GM23248 (cell line): ENCODE measurements around the gene SOWAHB. TPM values are rescaled to one million over a fixed set of nuclear protein-coding genes. Genes with fewer than 3 reads are reported as not detected.

ENCODE experiments used
- DNase-seq: peaks from one replicate; pipeline ENCODE4 v3.0.0-alpha.2; 2015
- H2AFZ ChIP-seq: fragments of 200-600 bp; sonication (generic); 2 replicates; pipeline ENCODE4 v1.6.1; 2016; ENCODE audit warnings: antibody characterized with exemption
- H3F3A ChIP-seq: fragments of 200-600 bp; sonication (generic); 2 replicates; pipeline ENCODE4 v1.6.1; 2016; ENCODE audit warnings: mild to moderate bottlenecking, antibody characterized with exemption, mixed run types; ENCODE audit not compliant: insufficient read depth
- H3K27ac ChIP-seq: fragments of 200-600 bp; sonication (generic); 2 replicates; pipeline ENCODE4 v1.5.1; 2016; ENCODE audit warnings: mild to moderate bottlenecking
- H3K27me3 ChIP-seq: fragments of 200-600 bp; sonication (generic); replicated peaks from 2 replicates; pipeline ENCODE4 v1.6.1; 2016; ENCODE audit warnings: mild to moderate bottlenecking; ENCODE audit not compliant: insufficient read depth
- H3K36me3 ChIP-seq: fragments of 200-600 bp; sonication (generic); 2 replicates; pipeline ENCODE4 v1.6.1; 2016; ENCODE audit warnings: low read depth, mild to moderate bottlenecking
- H3K4me1 ChIP-seq: fragments of 200-600 bp; sonication (generic); 2 replicates; pipeline ENCODE4 v1.6.1; 2016; ENCODE audit warnings: mild to moderate bottlenecking; ENCODE audit not compliant: insufficient read depth
- H3K4me2 ChIP-seq: fragments of 200-600 bp; sonication (generic); one replicate; pipeline ENCODE4 v1.6.1; 2016; ENCODE audit warnings: mild to moderate bottlenecking; ENCODE audit not compliant: unreplicated experiment
- H3K4me3 ChIP-seq: fragments of 200-600 bp; sonication (generic); 2 replicates; pipeline ENCODE4 v1.5.1; 2016; ENCODE audit warnings: mild to moderate bottlenecking
- H3K79me2 ChIP-seq: fragments of 200-600 bp; sonication (generic); 2 replicates; pipeline ENCODE4 v1.6.1; 2016; ENCODE audit warnings: mild to moderate bottlenecking; ENCODE audit not compliant: insufficient read depth
- H3K9ac ChIP-seq: fragments of 200-600 bp; sonication (generic); 2 replicates; pipeline ENCODE4 v1.6.1; 2016; ENCODE audit warnings: mild to moderate bottlenecking
- H3K9me2 ChIP-seq: fragments of 200-600 bp; sonication (generic); 2 replicates; pipeline ENCODE4 v1.6.1; 2016; ENCODE audit warnings: mixed run types, mild to moderate bottlenecking, moderate library complexity; ENCODE audit not compliant: insufficient read depth
- H3K9me3 ChIP-seq: fragments of 200-600 bp; sonication (generic); one replicate; pipeline ENCODE4 v1.6.1; 2017; ENCODE audit warnings: low read depth
- H4K20me1 ChIP-seq: fragments of 200-600 bp; sonication (generic); 2 replicates; pipeline ENCODE4 v1.6.0; 2016; ENCODE audit not compliant: insufficient read depth
- EZH2 ChIP-seq: fragments of 200-600 bp; sonication (generic); IDR thresholded peaks from 2 replicates; pipeline ENCODE4 v1.6.1; 2018; ENCODE audit warnings: antibody characterized with exemption, mild to moderate bottlenecking; ENCODE audit not compliant: insufficient read depth, poor library complexity, severe bottlenecking
- EZH2phosphoT487 ChIP-seq: fragments of 200-600 bp; sonication (generic); IDR thresholded peaks from 2 replicates; pipeline ENCODE4 v1.6.1; 2018; ENCODE audit warnings: antibody characterized with exemption, moderate library complexity, mild to moderate bottlenecking, low read depth; ENCODE audit not compliant: insufficient read depth
- WGBS, 2 experiments: methylation state at CpG; one replicate each; pipeline ENCODE4 v1.1.6; 2015 to 2017; ENCODE audit warnings: low lambda C conversion rate in 2 of 2, low coverage in 1 of 2; ENCODE audit errors: missing lambda C conversion rate in 2 of 2; 5-methylcytosine and 5-hydroxymethylcytosine counted together
- in situ Hi-C: fragments of 300-500 bp; cut with MboI; formaldehyde crosslinking; loops from 2 replicates; pipeline ENCODE4 v1.15.0; 2020
- polyA plus RNA-seq: library from polyadenylated mRNA; unstranded; fragments of >200 nt; fragmentation: Nextera tagmentation; extraction: Ambion mirVana; gene quantifications from 2 replicates; pipeline ENCODE4 v1.2.1, GENCODE V29; 2016
- total RNA-seq: library from RNA; depleted of rRNA; stranded (reverse); fragments of >200 nt; shearing (Covaris generic); gene quantifications from 2 replicates; pipeline ENCODE4 v1.2.3, GENCODE V29; 2014

The SOWAHB gene
- total and polyA plus RNA-seq, 2 experiments from 2014 or later: not detected

DNA sequence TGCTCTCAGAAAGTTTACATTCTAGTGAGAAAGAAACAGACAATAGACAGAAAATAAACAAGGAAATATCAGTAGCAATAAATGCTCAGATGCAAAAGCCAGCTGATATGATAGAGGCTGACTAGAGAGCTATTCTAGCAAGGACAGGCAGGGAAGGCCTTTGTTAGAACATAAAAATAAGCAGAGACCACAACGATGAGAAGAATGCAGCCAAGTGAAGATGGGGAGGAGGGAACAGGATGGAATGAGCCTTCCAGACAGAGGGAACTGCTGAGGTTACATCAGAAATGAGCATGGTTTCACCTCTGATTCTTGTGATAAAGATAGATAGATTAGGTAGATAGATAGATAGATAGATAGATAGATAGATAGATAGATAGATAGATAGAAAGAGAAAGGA, 7.6 kb upstream of the SOWAHB start:
- no peak overlapping the region for H3K4me2 ChIP-seq

DNA sequence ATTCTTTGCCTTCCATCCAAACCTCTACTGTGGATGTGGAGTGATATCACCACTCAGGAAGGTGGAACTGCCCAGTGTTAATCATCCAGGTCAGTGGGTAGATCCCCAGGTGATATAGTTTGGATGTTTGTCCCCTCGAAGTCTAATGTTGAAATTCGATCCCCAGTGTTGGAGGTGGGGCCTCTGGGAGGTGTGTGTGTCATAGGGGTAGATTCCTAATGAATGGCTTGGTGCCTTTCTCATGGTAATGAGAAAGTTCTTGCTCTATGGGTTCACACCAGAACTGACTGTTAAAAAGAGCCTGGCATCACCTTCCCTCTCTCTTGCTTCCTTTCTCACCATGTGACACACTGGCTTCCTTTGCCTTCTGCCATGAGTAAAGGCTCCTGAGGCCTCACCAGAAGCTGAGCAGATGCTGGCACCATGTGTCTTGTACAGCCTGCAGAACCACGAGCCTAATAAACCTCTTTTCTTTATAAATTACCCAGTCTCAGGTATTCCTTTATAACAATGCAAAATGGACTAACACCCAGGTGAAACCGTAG, 6.8 kb upstream of the SOWAHB start:
- Histone ChIP-seq H3K9ac (no peak overlapping the region), H3K36me3 (no peaks in the 10 kb centered on the region), H3K9me2 (no peaks in the 10 kb centered on the region), H3K27me3 (no peaks in the 10 kb centered on the region), H3F3A (no peaks in the 10 kb centered on the region), H3K27ac (no peak overlapping the region), H4K20me1 (no peaks in the 10 kb centered on the region), H3K4me1 (peaks cover 3% of the 10 kb centered on the region; the same call in 1 of the 2 replicates), H3K4me3 (no peak overlapping the region), H3K4me2 (no peak overlapping the region), H2AFZ (no peak overlapping the region), H3K79me2 (no peaks in the 10 kb centered on the region), H3K9me3 (no peaks in the 10 kb centered on the region)
- DNase-seq: no peak
- in situ Hi-C loops: no loop called here
- WGBS, 2 experiments: 73 to 74% methylated on average over 4 of the region's 4 CpGs
- TF ChIP-seq EZH2: no peak
- TF ChIP-seq EZH2phosphoT487: no peak

More for the DNA sequence above, 7.6 kb upstream of the SOWAHB start:
- in situ Hi-C loops: no loop called here
- Histone ChIP-seq H3K27ac (no peak overlapping the region), H3K9ac (no peak overlapping the region), H3K27me3 (no peaks in the 10 kb centered on the region), H3K4me3 (no peak overlapping the region), H4K20me1 (no peaks in the 10 kb centered on the region), H3F3A (no peaks in the 10 kb centered on the region), H3K4me1 (peaks cover 3% of the 10 kb centered on the region; the same call in 1 of the 2 replicates), H3K36me3 (no peaks in the 10 kb centered on the region), H3K79me2 (no peaks in the 10 kb centered on the region), H3K9me2 (no peaks in the 10 kb centered on the region), H3K9me3 (no peaks in the 10 kb centered on the region), H2AFZ (peak overlapping the region; percentile 37)
- no peak for TF ChIP-seq EZH2
- TF ChIP-seq EZH2phosphoT487: no peak
- DNase-seq: peak; percentile 47
- WGBS, 2 experiments: 54 to 63% methylated on average over 1 of the region's 1 CpG

DNA sequence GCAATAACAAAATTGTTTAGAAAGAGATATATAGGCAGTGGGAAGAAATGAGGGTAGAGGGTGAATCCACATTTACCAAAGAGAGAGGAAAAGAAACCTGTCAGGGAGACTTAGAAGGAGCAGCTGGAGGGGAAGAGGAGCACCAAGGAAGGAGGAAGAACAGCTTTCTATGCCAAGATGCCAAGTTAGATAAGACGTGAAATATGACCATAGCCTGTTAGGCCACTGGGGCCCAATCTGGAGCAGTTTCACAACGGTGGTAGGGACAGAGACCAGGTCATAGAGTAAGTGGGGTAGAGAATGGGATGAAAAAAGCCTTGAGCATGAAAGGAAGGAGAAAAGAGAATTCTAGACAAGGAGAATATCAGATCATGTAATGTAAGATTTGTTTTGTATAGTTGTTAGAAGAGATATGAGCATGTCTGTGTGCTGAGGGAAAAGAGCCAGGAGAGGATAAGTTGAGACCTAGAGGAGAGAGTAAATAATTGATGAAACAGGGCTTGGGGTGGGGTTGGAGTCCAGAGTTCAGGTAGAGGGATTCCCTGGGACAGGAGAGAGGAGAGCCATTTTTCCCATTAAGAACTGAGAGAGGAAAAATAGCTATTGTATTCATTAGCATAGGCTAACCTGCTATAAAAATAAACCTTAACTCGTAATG, 4.4 kb upstream of the SOWAHB start:
- 58% methylated on average over 3 of the region's 3 CpGs for WGBS, 2 experiments
- in situ Hi-C loops: no loop called here

DNA sequence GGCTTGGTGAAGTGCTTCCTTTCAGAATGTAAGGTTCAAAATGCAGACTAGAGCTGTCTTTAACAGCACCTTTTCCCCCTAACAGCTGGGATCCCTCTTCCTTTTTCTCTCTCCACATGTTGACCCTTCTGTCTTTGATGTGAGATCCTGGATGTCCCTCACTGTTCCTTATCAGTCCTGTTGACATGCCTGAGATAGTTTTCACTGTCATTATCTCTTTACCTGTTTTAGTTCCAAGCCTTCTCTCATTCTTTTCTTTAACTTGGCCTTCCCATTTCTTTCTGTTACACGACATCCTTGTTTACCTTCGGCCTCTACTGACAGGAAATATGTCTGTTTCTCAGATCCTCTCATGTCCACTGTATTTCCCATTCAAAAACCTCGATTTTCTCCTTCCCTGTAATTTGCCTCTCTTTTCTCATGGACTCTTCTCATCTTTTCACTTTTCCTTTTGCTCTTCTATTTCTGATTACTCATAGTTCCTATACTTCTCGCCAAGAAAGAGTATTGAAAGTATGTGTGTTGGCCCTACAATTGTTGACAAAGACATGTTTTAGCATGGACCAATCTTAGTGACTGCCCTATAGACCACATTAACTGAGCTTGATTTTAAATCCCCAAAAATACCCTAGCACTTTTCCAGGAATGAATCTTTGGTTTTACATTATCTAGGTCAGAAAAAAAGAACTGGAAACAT, 1.2 kb upstream of the SOWAHB start:
- H3K4me2 ChIP-seq: no peak overlapping the region
- no peaks in the 10 kb centered on the region for H4K20me1 ChIP-seq
- H3K27me3 ChIP-seq: peaks cover 27% of the 10 kb centered on the region
- H3K4me3 ChIP-seq: no peak overlapping the region
- no peak overlapping the region for H3K27ac ChIP-seq
- no peaks in the 10 kb centered on the region for H3F3A ChIP-seq
- H2AFZ ChIP-seq: no peak overlapping the region
- H3K36me3 ChIP-seq: no peaks in the 10 kb centered on the region
- no peaks in the 10 kb centered on the region for H3K4me1 ChIP-seq
- H3K9me3 ChIP-seq: no peaks in the 10 kb centered on the region
- 77% methylated on average over 4 of the region's 4 CpGs for WGBS, 2 experiments
- TF ChIP-seq EZH2phosphoT487: no peak
- no peak for TF ChIP-seq EZH2
- no peak overlapping the region for H3K9ac ChIP-seq
- no peaks in the 10 kb centered on the region for H3K79me2 ChIP-seq
- H3K9me2 ChIP-seq: no peaks in the 10 kb centered on the region
- in situ Hi-C loops: no loop called here
- DNase-seq: peak; percentile 21

More for the DNA sequence above, 4.4 kb upstream of the SOWAHB start:
- Histone ChIP-seq H4K20me1 (no peaks in the 10 kb centered on the region), H3K36me3 (no peaks in the 10 kb centered on the region), H3K4me3 (no peak overlapping the region), H3K9ac (no peak overlapping the region), H3K9me2 (no peaks in the 10 kb centered on the region), H3K9me3 (no peaks in the 10 kb centered on the region), H2AFZ (no peak overlapping the region), H3K4me1 (peaks cover 3% of the 10 kb centered on the region; the same call in 1 of the 2 replicates), H3K27me3 (peaks cover 17% of the 10 kb centered on the region), H3K79me2 (no peaks in the 10 kb centered on the region), H3F3A (no peaks in the 10 kb centered on the region), H3K4me2 (no peak overlapping the region), H3K27ac (no peak overlapping the region)
- no peak for DNase-seq
- no peak for TF ChIP-seq EZH2phosphoT487
- TF ChIP-seq EZH2: no peak
